ENCODE results near the gene FASN. TPM values are rescaled to one million over a fixed set of nuclear protein-coding genes. Genes with fewer than 3 reads are reported as not detected.

Gene FASN
- total RNA-seq, 1 experiment from 2014 or later: 433 TPM

GRCh38 chr17:82095777-82096708 lies 2.0 kb downstream of the FASN start:
- Histone ChIP-seq H2AK5ac (ENCODE audit: insufficient read length, low read length) (no peak overlapping the region), H4K91ac (ENCODE audit: insufficient read length, low read depth, low read length) (no peak overlapping the region), H2BK5ac (ENCODE audit: insufficient read length, low read length) (no peak overlapping the region), H3K14ac (ENCODE audit: insufficient read depth, low read length) (no peak overlapping the region; the same call in 1 of the 2 replicates), H2BK20ac (ENCODE audit: low read depth, low read length, poor library complexity, severe bottlenecking) (no peak overlapping the region), H3K18ac (ENCODE audit: insufficient read length, low read depth, low read length) (no peak overlapping the region), H4K20me1 (ENCODE audit: control insufficient read depth, insufficient read depth, insufficient read length) (no peaks in the 10 kb centered on the region), H3K23ac (ENCODE audit: insufficient read length, low read depth, low read length) (no peak overlapping the region), H3K4me1 (ENCODE audit: insufficient read depth, low read length) (no peaks in the 10 kb centered on the region), H3K23me2 (ENCODE audit: insufficient read length, low read depth, low read length, poor library complexity, severe bottlenecking) (peaks cover 14% of the 10 kb centered on the region), H3K9ac (ENCODE audit: extremely low read depth, insufficient read length, low read length) (peak overlapping the region; percentile 53), H2BK12ac (ENCODE audit: insufficient read length, low read depth, low read length) (no peak overlapping the region), H2BK15ac (ENCODE audit: low read depth, low read length) (no peak overlapping the region), H4K8ac (replicated peaks; ENCODE audit: insufficient read length, low read depth, low read length) (no peak overlapping the region), H3K9me3 (ENCODE audit: control insufficient read depth, low read depth, low read length) (no peaks in the 10 kb centered on the region), H3K27me3 (ENCODE audit: insufficient read depth, low read length) (no peaks in the 10 kb centered on the region), H3K4ac (ENCODE audit: low read depth, low read length) (no peak overlapping the region), H3T11ph (ENCODE audit: low read length) (no peak overlapping the region), H2BK120ac (ENCODE audit: low read depth, low read length, poor library complexity, severe bottlenecking) (no peak overlapping the region), H3K79me2 (ENCODE audit: insufficient read depth, low read length) (peaks cover 20% of the 10 kb centered on the region; the same call in 1 of the 2 replicates), H3K4me2 (ENCODE audit: insufficient read depth, insufficient read length, low read length) (peak overlapping the region; percentile 73), H3K79me1 (ENCODE audit: insufficient read depth, low read depth, low read length, poor library complexity, severe bottlenecking) (peaks cover 13% of the 10 kb centered on the region), H3K27ac (ENCODE audit: insufficient read length, low read depth, low read length) (no peak overlapping the region), H4K5ac (ENCODE audit: insufficient read length, low read depth, low read length) (no peak overlapping the region), H3K56ac (ENCODE audit: insufficient read length, low read depth, low read length) (no peak overlapping the region), H2AFZ (ENCODE audit: low read length) (no peak overlapping the region)
- no CpG with 5 or more reads among the region's 35 CpGs for WGBS (ENCODE audit: extremely low coverage, insufficient read length, low lambda C conversion rate)
- no peak for DNase-seq
- peak overlapping the region in 2 of 3 experiments; percentile 40 to 51; a peak in 2 of 7 replicates for H3K27ac Mint-ChIP-seq
- H3K4me1 Mint-ChIP-seq: peaks cover 11 to 27% of the 10 kb centered on the region in 2 experiments
- peaks cover 12 to 39% (median 38%) of the 10 kb centered on the region in 3 experiments; a peak in 6 of 7 replicates for H3K36me3 Mint-ChIP-seq (ENCODE audit: insufficient read depth in 1 of 3, low read depth in 3 of 3)
- peak overlapping the region; percentile 74 to 82 for H3K4me3 Mint-ChIP-seq
- TF ChIP-seq, protein P1, sequence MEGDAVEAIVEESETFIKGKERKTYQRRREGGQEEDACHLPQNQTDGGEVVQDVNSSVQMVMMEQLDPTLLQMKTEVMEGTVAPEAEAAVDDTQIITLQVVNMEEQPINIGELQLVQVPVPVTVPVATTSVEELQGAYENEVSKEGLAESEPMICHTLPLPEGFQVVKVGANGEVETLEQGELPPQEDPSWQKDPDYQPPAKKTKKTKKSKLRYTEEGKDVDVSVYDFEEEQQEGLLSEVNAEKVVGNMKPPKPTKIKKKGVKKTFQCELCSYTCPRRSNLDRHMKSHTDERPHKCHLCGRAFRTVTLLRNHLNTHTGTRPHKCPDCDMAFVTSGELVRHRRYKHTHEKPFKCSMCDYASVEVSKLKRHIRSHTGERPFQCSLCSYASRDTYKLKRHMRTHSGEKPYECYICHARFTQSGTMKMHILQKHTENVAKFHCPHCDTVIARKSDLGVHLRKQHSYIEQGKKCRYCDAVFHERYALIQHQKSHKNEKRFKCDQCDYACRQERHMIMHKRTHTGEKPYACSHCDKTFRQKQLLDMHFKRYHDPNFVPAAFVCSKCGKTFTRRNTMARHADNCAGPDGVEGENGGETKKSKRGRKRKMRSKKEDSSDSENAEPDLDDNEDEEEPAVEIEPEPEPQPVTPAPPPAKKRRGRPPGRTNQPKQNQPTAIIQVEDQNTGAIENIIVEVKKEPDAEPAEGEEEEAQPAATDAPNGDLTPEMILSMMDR (conservative IDR thresholded peaks at IDR 0.05): no peak
- no peaks in the 10 kb centered on the region for H3K9me3 Mint-ChIP-seq
- H3K27me3 Mint-ChIP-seq (ENCODE audit: low read depth): no peaks in the 10 kb centered on the region

All from H9 (cell line).